ENCODE results near the gene SLC7A9. TPM values are rescaled to one million over a fixed set of nuclear protein-coding genes. Genes with fewer than 3 reads are reported as not detected.

The SLC7A9 gene
- total RNA-seq, 4 donors from 2014 or later, result 0.33 to 0.78 (median 0.52) TPM; not detected in 1

GRCh38 chr19:32877977-32878745 lies 8.6 kb upstream of the SLC7A9 start:
- no peaks in the 10 kb centered on the region for H3K9me3 ChIP-seq
- no peak for DNase-seq (ENCODE audit: extremely low spot score)
- H3K27ac ChIP-seq (replicated peaks in 1 of 4), result no peak overlapping the region
- peaks cover 19 to 55% (median 31%) of the 10 kb centered on the region in 4 donors for H3K36me3 ChIP-seq
- H3K27me3 ChIP-seq, result no peaks in the 10 kb centered on the region
- TF ChIP-seq EP300 (IDR thresholded peaks at IDR 0.05) (no peak), POLR2A (IDR thresholded peaks at IDR 0.05; ENCODE audit: low read depth) (no peak), POLR2AphosphoS5 (IDR thresholded peaks at IDR 0.05) (no peak), CTCF (IDR thresholded peaks at IDR 0.05) (no peak)
- no peaks in the 10 kb centered on the region for H3K4me1 ChIP-seq
- intact Hi-C loops (cut with DNase I), result no loop called here
- H3K4me3 ChIP-seq, result no peak overlapping the region
- 87% methylated on average over 14 of the region's 14 CpGs for WGBS

GRCh38 chr19:32877323-32877912 lies 7.9 kb upstream of the SLC7A9 start:
- no peaks in the 10 kb centered on the region for H3K27me3 ChIP-seq
- H3K36me3 ChIP-seq, result peaks cover 19 to 55% (median 29%) of the 10 kb centered on the region in 4 donors
- H3K4me3 ChIP-seq, result no peak overlapping the region
- no peaks in the 10 kb centered on the region for H3K9me3 ChIP-seq
- TF ChIP-seq POLR2A (IDR thresholded peaks at IDR 0.05; ENCODE audit: low read depth) (no peak), POLR2AphosphoS5 (IDR thresholded peaks at IDR 0.05) (no peak), EP300 (IDR thresholded peaks at IDR 0.05) (no peak)
- intact Hi-C loops (cut with DNase I), result no loop called here
- no peaks in the 10 kb centered on the region for H3K4me1 ChIP-seq
- no peak for DNase-seq (ENCODE audit: extremely low spot score)
- no peak overlapping the region for H3K27ac ChIP-seq (replicated peaks in 1 of 4)
- WGBS, result 97% methylated on average over 5 of the region's 9 CpGs

- no peak for DNase-seq (ENCODE audit: extremely low spot score)
- no peaks in the 10 kb centered on the region for H3K4me1 ChIP-seq
- peaks cover 18 to 51% (median 26%) of the 10 kb centered on the region in 4 donors for H3K36me3 ChIP-seq
- WGBS, result 70% methylated on average over 12 of the region's 12 CpGs
- no peaks in the 10 kb centered on the region for H3K9me3 ChIP-seq
- H3K4me3 ChIP-seq, result no peak overlapping the region
- H3K27ac ChIP-seq (replicated peaks in 1 of 4), result no peak overlapping the region
- no peaks in the 10 kb centered on the region for H3K27me3 ChIP-seq
- TF ChIP-seq EP300 (IDR thresholded peaks at IDR 0.05), result no peak
- intact Hi-C loops (cut with DNase I), result no loop called here
Observed at GRCh38 chr19:32876919-32877285, 7.3 kb upstream of the SLC7A9 start.

- H3K27me3 ChIP-seq, result no peaks in the 10 kb centered on the region
- no peaks in the 10 kb centered on the region for H3K9me3 ChIP-seq
- no peak overlapping the region for H3K27ac ChIP-seq (replicated peaks in 1 of 4)
- no peaks in the 10 kb centered on the region for H3K4me1 ChIP-seq
- H3K4me3 ChIP-seq, result no peak overlapping the region
- TF ChIP-seq POLR2AphosphoS5 (IDR thresholded peaks at IDR 0.05) (no peak), CTCF (IDR thresholded peaks at IDR 0.05) (no peak), EP300 (IDR thresholded peaks at IDR 0.05) (no peak), POLR2A (IDR thresholded peaks at IDR 0.05; ENCODE audit: low read depth) (no peak)
- peaks cover 12 to 46% (median 24%) of the 10 kb centered on the region in 4 donors for H3K36me3 ChIP-seq
- no peak for DNase-seq (ENCODE audit: extremely low spot score)
- WGBS, result 87% methylated on average over 7 of the region's 9 CpGs
- intact Hi-C loops (cut with DNase I), result no loop called here
Observed at GRCh38 chr19:32876236-32876918, 6.8 kb upstream of the SLC7A9 start.

GRCh38 chr19:32875428-32875827 lies 5.9 kb upstream of the SLC7A9 start:
- DNase-seq (ENCODE audit: extremely low spot score), result no peak
- Histone ChIP-seq H3K4me1 (no peaks in the 10 kb centered on the region), H3K9me3 (no peaks in the 10 kb centered on the region), H3K36me3 (peaks cover 9 to 38% (median 23%) of the 10 kb centered on the region in 4 donors), H3K27me3 (no peaks in the 10 kb centered on the region), H3K4me3 (no peak overlapping the region), H3K27ac (replicated peaks in 1 of 4) (no peak overlapping the region)
- 52% methylated on average over 6 of the region's 7 CpGs for WGBS
- intact Hi-C loops (cut with DNase I), result no loop called here
- TF ChIP-seq POLR2A (IDR thresholded peaks at IDR 0.05; ENCODE audit: low read depth) (no peak), CTCF (IDR thresholded peaks at IDR 0.05) (no peak), POLR2AphosphoS5 (IDR thresholded peaks at IDR 0.05) (no peak), EP300 (IDR thresholded peaks at IDR 0.05) (no peak)

Measured in esophagus muscularis mucosa (tissue), 4 donors.